Astrocyte (in vitro differentiated cells and primary cell): ENCODE data around the gene ZNF385D. TPM values are rescaled to one million over a fixed set of nuclear protein-coding genes. Genes with fewer than 3 reads are reported as not detected.
A peak's percentile ranks its signal among the peaks of the same experiment; 100 is the strongest.

Experiments
- DNase-seq: peaks from one replicate; pipeline ENCODE4 v3.0.0-alpha.2; 2010; ENCODE audit warnings: low read depth
- FAIRE-seq: peaks from 2 replicates; lab custom pipeline; 2011; peaks lifted over from hg19 to GRCh38; lab: Jason Lieb, UNC
- H2AFZ ChIP-seq: 2 replicates; pipeline ENCODE4 v1.6.0; 2012; ENCODE audit warnings: low read depth, low read length, inconsistent platforms
- H3K27ac ChIP-seq: 2 replicates; pipeline ENCODE4 v1.5.1; 2011; ENCODE audit warnings: low read depth, low read length, inconsistent platforms
- H3K27me3 ChIP-seq: 2 replicates; pipeline ENCODE4 v1.6.0; 2011; ENCODE audit warnings: low read length, inconsistent platforms; ENCODE audit not compliant: insufficient read depth
- H3K36me3 ChIP-seq: 2 replicates; pipeline ENCODE4 v1.5.1; 2011; ENCODE audit warnings: low read length, inconsistent platforms; ENCODE audit not compliant: insufficient read depth
- H3K4me1 ChIP-seq: 2 replicates; pipeline ENCODE4 v1.5.1; 2011; ENCODE audit warnings: low read length, inconsistent platforms; ENCODE audit not compliant: insufficient read depth
- H3K4me2 ChIP-seq: 2 replicates; pipeline ENCODE4 v1.6.0; 2012; ENCODE audit warnings: low read length, inconsistent platforms
- H3K4me3 ChIP-seq: 2 replicates; pipeline ENCODE4 v1.5.1; 2011; ENCODE audit warnings: low read depth, mild to moderate bottlenecking, low read length, inconsistent platforms; ENCODE audit not compliant: insufficient read depth
- H3K79me2 ChIP-seq: 2 replicates; pipeline ENCODE4 v1.6.0; 2012; ENCODE audit warnings: mild to moderate bottlenecking, low read length, inconsistent platforms; ENCODE audit not compliant: insufficient read depth
- H3K9ac ChIP-seq: 2 replicates; pipeline ENCODE4 v1.6.0; 2012; ENCODE audit warnings: mild to moderate bottlenecking, low read length, inconsistent platforms
- H3K9me3 ChIP-seq: 2 replicates; pipeline ENCODE4 v1.5.1; 2012; ENCODE audit warnings: low read depth, mild to moderate bottlenecking, low read length, inconsistent platforms; ENCODE audit not compliant: insufficient read depth
- H4K20me1 ChIP-seq: 2 replicates; pipeline ENCODE4 v1.6.0; 2012; ENCODE audit warnings: low read length, inconsistent platforms; ENCODE audit not compliant: insufficient read depth
- H3K27ac Mint-ChIP-seq: one replicate; pipeline ENCODE4 v1.8.0; 2021; ENCODE audit warnings: mild to moderate bottlenecking, mixed read lengths; ENCODE audit not compliant: unreplicated experiment
- H3K27me3 Mint-ChIP-seq: one replicate; pipeline ENCODE4 v1.8.0; 2021; ENCODE audit warnings: low read depth, mixed read lengths; ENCODE audit not compliant: unreplicated experiment
- H3K36me3 Mint-ChIP-seq: one replicate; pipeline ENCODE4 v1.8.0; 2021; ENCODE audit warnings: low read depth, mixed read lengths; ENCODE audit not compliant: unreplicated experiment
- H3K4me1 Mint-ChIP-seq: one replicate; pipeline ENCODE4 v1.8.0; 2021; ENCODE audit warnings: low read depth, mixed read lengths; ENCODE audit not compliant: unreplicated experiment
- H3K4me3 Mint-ChIP-seq: one replicate; pipeline ENCODE4 v1.8.0; 2021; ENCODE audit warnings: mild to moderate bottlenecking, moderate library complexity, mixed read lengths; ENCODE audit not compliant: unreplicated experiment
- H3K9me3 Mint-ChIP-seq: one replicate; pipeline ENCODE4 v1.8.0; 2021; ENCODE audit warnings: mild to moderate bottlenecking, mixed read lengths; ENCODE audit not compliant: unreplicated experiment
- EZH2 ChIP-seq: IDR thresholded peaks from 2 replicates; pipeline ENCODE4 v1.6.1; 2012; ENCODE audit warnings: mild to moderate bottlenecking, low read length, inconsistent platforms; ENCODE audit not compliant: insufficient read depth
- total RNA-seq: library from RNA; stranded (reverse); gene quantifications from 2 replicates; pipeline ENCODE4 v1.2.1, GENCODE V29; 2021
- TF ChIP-seq, protein P1 (sequence below): IDR thresholded peaks from 2 replicates; pipeline ENCODE4 v1.5.1; 2011; ENCODE audit warnings: low read depth, mild to moderate bottlenecking, inconsistent platforms, low read length, moderate library complexity; ENCODE audit not compliant: insufficient read depth

Gene ZNF385D
- total RNA-seq, 1 donor from 2014 or later, result 7.8 TPM

GRCh38 chr3:21477541-21478288 is 273.3 kb downstream of the ZNF385D start:
- no peaks in the 10 kb centered on the region for H3K79me2 ChIP-seq
- H3K9ac ChIP-seq, result no peak overlapping the region
- no peaks in the 10 kb centered on the region for H3K9me3 ChIP-seq
- H3K27me3 ChIP-seq, result no peaks in the 10 kb centered on the region
- no peak for TF ChIP-seq EZH2
- TF ChIP-seq, protein P1, sequence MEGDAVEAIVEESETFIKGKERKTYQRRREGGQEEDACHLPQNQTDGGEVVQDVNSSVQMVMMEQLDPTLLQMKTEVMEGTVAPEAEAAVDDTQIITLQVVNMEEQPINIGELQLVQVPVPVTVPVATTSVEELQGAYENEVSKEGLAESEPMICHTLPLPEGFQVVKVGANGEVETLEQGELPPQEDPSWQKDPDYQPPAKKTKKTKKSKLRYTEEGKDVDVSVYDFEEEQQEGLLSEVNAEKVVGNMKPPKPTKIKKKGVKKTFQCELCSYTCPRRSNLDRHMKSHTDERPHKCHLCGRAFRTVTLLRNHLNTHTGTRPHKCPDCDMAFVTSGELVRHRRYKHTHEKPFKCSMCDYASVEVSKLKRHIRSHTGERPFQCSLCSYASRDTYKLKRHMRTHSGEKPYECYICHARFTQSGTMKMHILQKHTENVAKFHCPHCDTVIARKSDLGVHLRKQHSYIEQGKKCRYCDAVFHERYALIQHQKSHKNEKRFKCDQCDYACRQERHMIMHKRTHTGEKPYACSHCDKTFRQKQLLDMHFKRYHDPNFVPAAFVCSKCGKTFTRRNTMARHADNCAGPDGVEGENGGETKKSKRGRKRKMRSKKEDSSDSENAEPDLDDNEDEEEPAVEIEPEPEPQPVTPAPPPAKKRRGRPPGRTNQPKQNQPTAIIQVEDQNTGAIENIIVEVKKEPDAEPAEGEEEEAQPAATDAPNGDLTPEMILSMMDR, result no peak
- no peaks in the 10 kb centered on the region for H4K20me1 ChIP-seq
- no peak overlapping the region for H3K27ac ChIP-seq
- peak; percentile 67 for DNase-seq
- Mint-ChIP-seq H3K9me3 (no peaks in the 10 kb centered on the region), H3K36me3 (no peaks in the 10 kb centered on the region), H3K27me3 (no peaks in the 10 kb centered on the region), H3K27ac (no peak overlapping the region), H3K4me1 (no peaks in the 10 kb centered on the region), H3K4me3 (no peak overlapping the region)
- H3K36me3 ChIP-seq, result no peaks in the 10 kb centered on the region
- H3K4me1 ChIP-seq, result no peaks in the 10 kb centered on the region
- no peak overlapping the region for H2AFZ ChIP-seq
- H3K4me2 ChIP-seq, result peak overlapping the region; percentile 14
- no peak overlapping the region for H3K4me3 ChIP-seq
- peak; percentile 73 for FAIRE-seq

GRCh38 chr3:21466476-21466875 is 284.5 kb downstream of the ZNF385D start:
- Mint-ChIP-seq H3K4me1 (no peaks in the 10 kb centered on the region), H3K9me3 (no peaks in the 10 kb centered on the region), H3K27ac (no peak overlapping the region), H3K36me3 (no peaks in the 10 kb centered on the region), H3K27me3 (no peaks in the 10 kb centered on the region), H3K4me3 (no peak overlapping the region)
- no peak overlapping the region for H3K27ac ChIP-seq
- H2AFZ ChIP-seq, result no peak overlapping the region
- no peaks in the 10 kb centered on the region for H4K20me1 ChIP-seq
- FAIRE-seq (no peak), DNase-seq (peak; percentile 51)
- no peaks in the 10 kb centered on the region for H3K27me3 ChIP-seq
- H3K9me3 ChIP-seq, result no peaks in the 10 kb centered on the region
- no peak overlapping the region for H3K4me3 ChIP-seq
- TF ChIP-seq EZH2, result no peak
- TF ChIP-seq, protein P1, result no peak
- no peaks in the 10 kb centered on the region for H3K36me3 ChIP-seq
- no peaks in the 10 kb centered on the region for H3K79me2 ChIP-seq
- H3K4me1 ChIP-seq, result no peaks in the 10 kb centered on the region
- H3K9ac ChIP-seq, result no peak overlapping the region
- no peak overlapping the region for H3K4me2 ChIP-seq

GRCh38 chr3:21464746-21465145 is 286.3 kb downstream of the ZNF385D start:
- Histone ChIP-seq H3K4me2 (no peak overlapping the region), H3K36me3 (no peaks in the 10 kb centered on the region), H3K79me2 (no peaks in the 10 kb centered on the region), H4K20me1 (no peaks in the 10 kb centered on the region), H2AFZ (no peak overlapping the region), H3K27me3 (no peaks in the 10 kb centered on the region), H3K4me1 (no peaks in the 10 kb centered on the region), H3K27ac (no peak overlapping the region), H3K9ac (no peak overlapping the region), H3K9me3 (no peaks in the 10 kb centered on the region), H3K4me3 (no peak overlapping the region)
- DNase-seq, result no peak
- H3K27ac Mint-ChIP-seq, result no peak overlapping the region
- no peak for FAIRE-seq
- no peak overlapping the region for H3K4me3 Mint-ChIP-seq
- TF ChIP-seq EZH2, result no peak
- TF ChIP-seq, protein P1, result no peak
- no peaks in the 10 kb centered on the region for H3K27me3 Mint-ChIP-seq
- H3K9me3 Mint-ChIP-seq, result no peaks in the 10 kb centered on the region
- no peaks in the 10 kb centered on the region for H3K36me3 Mint-ChIP-seq
- H3K4me1 Mint-ChIP-seq, result no peaks in the 10 kb centered on the region
